Tibial artery (tissue), 4 donors: Measurements from ENCODE around the gene PIK3CD.
A peak's percentile ranks its signal among the peaks of the same experiment; 100 is the strongest.

Source experiments
- DNase-seq, 2 donors: peaks; one replicate each; pipeline ENCODE4 v3.0.0-alpha.2; 2019
- H3K27ac ChIP-seq, 2 donors: fragments of 200-600 bp; sonication (generic) in 1 of 2; 1 replicate in 1 of 2; 2 replicates in 1 of 2; pipeline ENCODE4 v1.5.1; 2018 to 2019; ENCODE audit warnings: mild to moderate bottlenecking in 1 of 2
- H3K27me3 ChIP-seq, 2 donors: fragments of 200-600 bp; sonication (generic) in 1 of 2; one replicate each; pipeline versions ENCODE4 v1.5.1 to v1.6.0; 2016 to 2019
- H3K36me3 ChIP-seq, 3 donors: fragments of 200-600 bp; sonication (generic) in 2 of 3; one replicate each; pipeline ENCODE4 v1.5.1; 2016 to 2019; ENCODE audit warnings: mild to moderate bottlenecking in 2 of 3
- H3K4me1 ChIP-seq, 4 donors: fragments of 200-600 bp; sonication (generic) in 2 of 4; 1 replicate in 3 of 4; 2 replicates in 1 of 4; pipeline ENCODE4 v1.5.1; 2016 to 2019
- H3K4me3 ChIP-seq, 2 donors: fragments of 200-600 bp; sonication (generic) in 1 of 2; 1 replicate in 1 of 2; 2 replicates in 1 of 2; pipeline ENCODE4 v1.5.1; 2018 to 2019; ENCODE audit warnings: mild to moderate bottlenecking in 2 of 2
- H3K9me3 ChIP-seq, 3 donors: fragments of 200-600 bp; sonication (generic) in 1 of 3; one replicate each; pipeline ENCODE4 v1.5.1; 2016 to 2019
- CTCF ChIP-seq, 2 experiments: fragments of 200-600 bp in 1 of 2; fragments of 450-650 bp in 1 of 2; IDR thresholded peaks; one replicate each; pipeline ENCODE4 v1.5.1; 2017 to 2019; ENCODE audit warnings: antibody characterized with exemption in 2 of 2, mild to moderate bottlenecking in 1 of 2, moderate library complexity in 1 of 2
- intact Hi-C: fragments of 100-400 bp; cut with DNase I; formaldehyde crosslinking; loops from one replicate; pipeline ENCODE4 v1.15.0; 2023; ENCODE audit warnings: low total_unique reads

The PIK3CD gene

GRCh38 chr1:9751971-9752370, 100.4 kb downstream of the PIK3CD start:
- DNase-seq, result no peak
- no peak for TF ChIP-seq CTCF (IDR thresholded peaks at IDR 0.05)
- Histone ChIP-seq H3K4me1 (no peaks in the 10 kb centered on the region), H3K9me3 (no peaks in the 10 kb centered on the region), H3K36me3 (peaks cover 22 to 74% (median 58%) of the 10 kb centered on the region in 3 donors), H3K27ac (no peak overlapping the region), H3K4me3 (no peak overlapping the region), H3K27me3 (no peaks in the 10 kb centered on the region)
- intact Hi-C loops, result no loop called here

GRCh38 chr1:9753121-9753531, 101.6 kb downstream of the PIK3CD start:
- intact Hi-C loops, result no loop called here
- H3K4me3 ChIP-seq, result no peak overlapping the region
- peaks cover 22 to 66% (median 58%) of the 10 kb centered on the region in 3 donors for H3K36me3 ChIP-seq
- no peak overlapping the region for H3K27ac ChIP-seq
- H3K27me3 ChIP-seq, result no peaks in the 10 kb centered on the region
- TF ChIP-seq CTCF (IDR thresholded peaks at IDR 0.05), result no peak
- no peaks in the 10 kb centered on the region for H3K9me3 ChIP-seq
- peak in 1 of 2 donors; percentile 56 for DNase-seq
- no peaks in the 10 kb centered on the region for H3K4me1 ChIP-seq

- intact Hi-C loops, result no loop called here
- Histone ChIP-seq H3K4me1 (no peaks in the 10 kb centered on the region), H3K9me3 (no peaks in the 10 kb centered on the region), H3K4me3 (no peak overlapping the region), H3K27me3 (no peaks in the 10 kb centered on the region), H3K36me3 (peaks cover 5 to 43% (median 39%) of the 10 kb centered on the region in 3 donors), H3K27ac (no peak overlapping the region)
- TF ChIP-seq CTCF (IDR thresholded peaks at IDR 0.05), result no peak
- no peak for DNase-seq
Observed at GRCh38 chr1:9755441-9755995, 104.0 kb downstream of the PIK3CD start.

GRCh38 chr1:9758559-9759121, 107.1 kb downstream of the PIK3CD start:
- no peak for TF ChIP-seq CTCF (IDR thresholded peaks at IDR 0.05)
- Histone ChIP-seq H3K9me3 (no peaks in the 10 kb centered on the region), H3K4me1 (no peaks in the 10 kb centered on the region), H3K4me3 (no peak overlapping the region), H3K36me3 (peaks cover 5 to 32% (median 21%) of the 10 kb centered on the region in 3 donors), H3K27me3 (no peaks in the 10 kb centered on the region), H3K27ac (no peak overlapping the region)
- intact Hi-C loops, result no loop called here
- no peak for DNase-seq

GRCh38 chr1:9759939-9760338, 108.4 kb downstream of the PIK3CD start:
- no peak for DNase-seq
- Histone ChIP-seq H3K36me3 (peaks cover 0 to 19% (median 9%) of the 10 kb centered on the region in 3 donors), H3K4me1 (no peaks in the 10 kb centered on the region), H3K27ac (no peak overlapping the region), H3K9me3 (no peaks in the 10 kb centered on the region), H3K27me3 (no peaks in the 10 kb centered on the region), H3K4me3 (no peak overlapping the region)
- no peak for TF ChIP-seq CTCF (IDR thresholded peaks at IDR 0.05)
- intact Hi-C loops, result no loop called here
